Naive B cell (primary cell): Measurements from ENCODE around the gene IMMT. TPM values are rescaled to one million over a fixed set of nuclear protein-coding genes. Genes with fewer than 3 reads are reported as not detected.

Experiments used
- ATAC-seq, 2 donors: fragments of 150-1000 bp; cut with Tn5 transposase; 2 replicates each; pipeline ENCODE4 v1.10.0; 2021; ENCODE audit warnings: low read depth in 2 of 2, mild to moderate bottlenecking in 2 of 2, moderate library complexity in 2 of 2
- DNase-seq: peaks from one replicate; pipeline ENCODE4 v3.0.0; 2022
- H3K27ac Mint-ChIP-seq, 6 donors: one replicate each; pipeline ENCODE4 v1.8.0; 2020 to 2022; ENCODE audit warnings: mild to moderate bottlenecking in 6 of 6, mixed read lengths in 6 of 6, moderate library complexity in 5 of 6, inconsistent platforms in 2 of 6
- H3K27me3 Mint-ChIP-seq, 3 donors: one replicate each; pipeline ENCODE4 v1.8.0; 2021 to 2022; ENCODE audit warnings: mixed read lengths in 3 of 3, mild to moderate bottlenecking in 1 of 3
- H3K36me3 Mint-ChIP-seq, 2 donors: one replicate each; pipeline ENCODE4 v1.8.0; 2020 to 2022; ENCODE audit warnings: mixed read lengths in 2 of 2, inconsistent platforms in 1 of 2, mild to moderate bottlenecking in 1 of 2
- H3K4me1 Mint-ChIP-seq, 3 donors: one replicate each; pipeline ENCODE4 v1.8.0; 2020 to 2022; ENCODE audit warnings: mixed read lengths in 3 of 3, inconsistent platforms in 1 of 3, mild to moderate bottlenecking in 1 of 3, moderate library complexity in 1 of 3
- H3K4me3 Mint-ChIP-seq, 8 donors: one replicate each; pipeline ENCODE4 v1.8.0; 2020 to 2022; ENCODE audit warnings: mild to moderate bottlenecking in 8 of 8, mixed read lengths in 8 of 8, moderate library complexity in 8 of 8, inconsistent platforms in 2 of 8
- H3K9me3 Mint-ChIP-seq, 7 donors: one replicate each; pipeline ENCODE4 v1.8.0; 2020 to 2022; ENCODE audit warnings: mixed read lengths in 7 of 7, mild to moderate bottlenecking in 5 of 7, inconsistent platforms in 2 of 7, moderate library complexity in 1 of 7
- polyA plus RNA-seq, 6 donors: library from polyadenylated mRNA; unstranded; fragments of 300-500 nt; fragmentation: Illumina TruSeq; gene quantifications; one replicate each; pipeline ENCODE4 v1.2.3, GENCODE V29; 2021; ENCODE audit warnings: low read depth in 6 of 6

The IMMT gene
- polyA plus RNA-seq, 6 donors from 2014 or later: 30.3 to 53.9 (median 39.9) TPM

DNA sequence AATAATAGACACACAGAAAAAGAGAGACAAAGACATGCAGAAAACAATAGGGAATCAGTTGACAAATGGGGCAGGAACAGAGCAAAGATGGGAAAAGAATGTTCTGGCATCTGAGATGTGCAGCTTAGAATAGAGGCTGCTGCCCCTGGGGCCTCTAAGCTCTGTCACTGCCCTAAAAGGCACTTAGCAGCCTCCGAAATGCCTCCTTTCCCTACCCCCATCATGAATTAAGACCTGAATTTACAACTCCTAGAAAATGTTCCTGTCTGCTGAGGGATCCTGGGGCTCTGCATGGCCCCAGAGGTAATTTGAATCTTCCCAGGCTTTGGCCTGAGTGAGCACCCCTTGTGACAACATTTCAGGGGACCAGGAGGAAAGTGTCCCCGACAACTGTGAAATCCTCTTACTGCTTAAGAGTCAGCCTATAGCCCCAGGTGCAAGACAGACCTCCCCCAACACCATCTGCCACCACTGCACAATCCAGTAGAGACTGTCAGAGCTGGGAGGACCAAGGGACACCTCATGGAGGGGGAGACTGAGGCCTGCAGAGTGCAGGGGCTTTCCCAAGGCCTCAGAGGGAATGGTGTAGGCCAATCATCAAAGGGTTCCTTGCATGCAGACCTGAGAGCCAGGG lies 28.8 kb upstream of the IMMT start:
- no peaks in the 10 kb centered on the region for H3K36me3 Mint-ChIP-seq
- no peaks in the 10 kb centered on the region for H3K9me3 Mint-ChIP-seq
- ATAC-seq (no peak), DNase-seq (no peak)
- H3K4me3 Mint-ChIP-seq: peak overlapping the region in 3 of 8 donors; percentile 17 to 78 (median 20)
- H3K4me1 Mint-ChIP-seq: peaks cover 25 to 53% (median 30%) of the 10 kb centered on the region in 3 donors
- H3K27me3 Mint-ChIP-seq: peaks cover 0 to 4% (median 0%) of the 10 kb centered on the region in 3 donors
- peak overlapping the region in 4 of 6 donors; percentile 34 to 70 (median 62) for H3K27ac Mint-ChIP-seq

DNA sequence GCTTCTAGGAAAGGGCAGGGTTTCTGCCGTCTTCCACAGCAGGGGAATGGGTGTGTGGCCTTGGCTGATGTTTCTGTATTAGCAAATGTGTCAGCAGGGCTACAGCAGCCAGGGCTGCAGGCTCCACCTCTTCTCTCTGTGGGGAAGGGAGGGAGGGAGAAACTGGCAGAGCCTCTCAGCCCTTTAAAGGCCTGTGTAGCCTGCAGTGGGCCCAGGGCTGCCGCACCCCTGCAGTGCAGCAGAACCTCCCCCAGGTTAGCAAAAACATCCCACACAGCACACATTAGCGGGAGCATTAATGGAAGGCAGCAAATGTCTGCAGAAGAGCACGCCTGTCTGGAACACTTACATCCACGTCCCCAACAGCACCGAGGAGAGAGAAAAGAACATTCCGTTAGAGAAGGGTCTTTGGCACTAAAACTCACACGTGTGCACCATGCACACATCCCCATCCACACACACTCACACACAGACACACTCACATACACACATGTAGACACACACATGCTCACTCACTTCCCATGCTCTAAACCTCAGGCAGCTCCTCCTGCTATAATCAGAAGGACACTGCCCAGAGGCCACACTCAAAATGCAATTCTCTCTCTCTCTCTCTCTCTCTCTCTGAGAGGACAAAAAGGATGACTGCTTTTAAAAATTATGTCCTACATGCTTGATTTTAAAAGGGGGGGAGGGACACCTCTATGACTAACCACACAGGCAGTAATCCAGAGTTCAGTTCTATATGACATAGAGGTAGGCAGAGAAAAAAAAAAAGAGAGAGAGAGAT lies 28.1 kb upstream of the IMMT start:
- Mint-ChIP-seq H3K27me3 (peaks cover 0 to 4% (median 0%) of the 10 kb centered on the region in 3 donors), H3K4me3 (no peak overlapping the region), H3K9me3 (no peaks in the 10 kb centered on the region), H3K27ac (peak overlapping the region in 1 of 6 donors; percentile 34), H3K4me1 (peaks cover 21 to 46% (median 24%) of the 10 kb centered on the region in 3 donors), H3K36me3 (no peaks in the 10 kb centered on the region)
- no peak for DNase-seq
- ATAC-seq: no peak

DNA sequence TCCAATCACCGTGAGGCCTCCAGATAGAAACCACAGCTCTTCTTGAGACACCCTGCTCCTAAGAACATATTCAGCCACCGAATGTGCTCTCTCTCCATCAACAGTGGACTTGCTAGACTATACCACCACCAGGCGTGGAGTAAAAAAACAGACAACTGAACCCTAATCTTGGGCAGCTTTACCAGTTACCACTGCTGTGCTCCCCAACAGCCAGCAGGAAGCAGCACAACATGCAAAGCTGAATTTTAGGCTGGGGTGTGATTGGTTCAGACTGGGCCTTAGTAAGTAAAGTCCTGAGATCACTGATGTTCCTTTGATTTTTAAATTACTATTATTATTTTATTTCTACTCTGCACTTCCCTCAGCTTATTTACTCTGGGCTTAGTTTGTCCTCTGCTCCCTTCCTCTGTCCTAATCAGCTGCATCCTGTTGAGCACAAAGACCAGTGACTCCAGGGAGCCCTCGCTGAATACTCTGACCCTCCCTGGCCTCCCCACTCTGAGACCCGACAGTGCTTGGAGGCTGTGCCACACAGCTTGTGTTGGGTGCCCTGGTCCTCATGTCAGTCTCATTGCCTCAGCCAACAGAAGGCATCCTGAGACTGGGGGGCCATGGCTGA lies 25.9 kb upstream of the IMMT start:
- peak; percentile 54 for DNase-seq
- Mint-ChIP-seq H3K4me3 (no peak overlapping the region), H3K4me1 (peaks cover 16 to 31% (median 17%) of the 10 kb centered on the region in 3 donors), H3K36me3 (no peaks in the 10 kb centered on the region), H3K27ac (peak overlapping the region in 3 of 6 donors; percentile 5 to 90 (median 78)), H3K27me3 (peaks cover 0 to 4% (median 0%) of the 10 kb centered on the region in 3 donors), H3K9me3 (no peaks in the 10 kb centered on the region)
- peak; percentile 66 to 67 for ATAC-seq

DNA sequence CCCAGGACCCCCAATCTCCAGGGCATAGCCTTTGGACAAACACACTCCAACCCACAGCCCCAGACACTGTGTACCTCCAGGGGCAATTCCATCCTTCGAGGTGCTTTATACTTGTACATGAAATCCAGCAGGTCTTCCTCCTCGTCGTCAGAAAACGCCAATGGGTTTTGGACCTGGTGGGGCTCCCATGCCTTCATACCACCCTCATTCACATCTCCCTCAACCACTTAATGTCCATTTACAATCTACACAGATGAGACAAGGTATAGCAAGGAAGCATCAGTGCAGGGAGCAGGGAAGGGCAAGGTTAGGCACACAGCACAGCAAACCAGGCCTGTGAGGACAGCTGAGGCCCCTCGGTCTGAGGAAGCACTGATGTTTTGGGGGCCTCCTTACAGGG lies 24.6 kb upstream of the IMMT start:
- H3K4me1 Mint-ChIP-seq: peaks cover 6 to 18% (median 7%) of the 10 kb centered on the region in 3 donors

GRCh38 chr2:86218124-86218523 lies 22.9 kb upstream of the IMMT start:
- H3K4me1 Mint-ChIP-seq: peaks cover 0 to 10% (median 0%) of the 10 kb centered on the region in 3 donors
- no peaks in the 10 kb centered on the region for H3K9me3 Mint-ChIP-seq
- no peak for ATAC-seq
- peaks cover 0 to 12% of the 10 kb centered on the region in 2 donors for H3K36me3 Mint-ChIP-seq
- no peak overlapping the region for H3K4me3 Mint-ChIP-seq
- DNase-seq: no peak
- H3K27me3 Mint-ChIP-seq: peaks cover 0 to 4% (median 0%) of the 10 kb centered on the region in 3 donors
- no peak overlapping the region for H3K27ac Mint-ChIP-seq

More for the DNA sequence above, 24.6 kb upstream of the IMMT start:
- no peak for ATAC-seq
- Mint-ChIP-seq H3K4me3 (no peak overlapping the region), H3K36me3 (no peaks in the 10 kb centered on the region), H3K27ac (peak overlapping the region in 1 of 6 donors; percentile 67), H3K9me3 (no peaks in the 10 kb centered on the region), H3K27me3 (peaks cover 0 to 4% (median 0%) of the 10 kb centered on the region in 3 donors)
- no peak for DNase-seq

- H3K36me3 Mint-ChIP-seq: peaks cover 6 to 18% of the 10 kb centered on the region in 2 donors
- no peaks in the 10 kb centered on the region for H3K9me3 Mint-ChIP-seq
- no peak overlapping the region for H3K4me3 Mint-ChIP-seq
- ATAC-seq: no peak
- DNase-seq: no peak
- H3K4me1 Mint-ChIP-seq: peaks cover 0 to 8% (median 0%) of the 10 kb centered on the region in 3 donors
- H3K27me3 Mint-ChIP-seq: peaks cover 0 to 4% (median 0%) of the 10 kb centered on the region in 3 donors
- no peak overlapping the region for H3K27ac Mint-ChIP-seq
These were observed 21.6 kb upstream of the IMMT start for GRCh38 chr2:86216575-86217555.

GRCh38 chr2:86214503-86214832 lies 19.2 kb upstream of the IMMT start:
- no peaks in the 10 kb centered on the region for H3K9me3 Mint-ChIP-seq
- H3K4me1 Mint-ChIP-seq: peaks cover 6 to 10% (median 9%) of the 10 kb centered on the region in 3 donors
- no peak overlapping the region for H3K27ac Mint-ChIP-seq
- peaks cover 6 to 22% of the 10 kb centered on the region in 2 donors for H3K36me3 Mint-ChIP-seq
- ATAC-seq (no peak), DNase-seq (no peak)
- no peaks in the 10 kb centered on the region for H3K27me3 Mint-ChIP-seq
- H3K4me3 Mint-ChIP-seq: no peak overlapping the region

DNA sequence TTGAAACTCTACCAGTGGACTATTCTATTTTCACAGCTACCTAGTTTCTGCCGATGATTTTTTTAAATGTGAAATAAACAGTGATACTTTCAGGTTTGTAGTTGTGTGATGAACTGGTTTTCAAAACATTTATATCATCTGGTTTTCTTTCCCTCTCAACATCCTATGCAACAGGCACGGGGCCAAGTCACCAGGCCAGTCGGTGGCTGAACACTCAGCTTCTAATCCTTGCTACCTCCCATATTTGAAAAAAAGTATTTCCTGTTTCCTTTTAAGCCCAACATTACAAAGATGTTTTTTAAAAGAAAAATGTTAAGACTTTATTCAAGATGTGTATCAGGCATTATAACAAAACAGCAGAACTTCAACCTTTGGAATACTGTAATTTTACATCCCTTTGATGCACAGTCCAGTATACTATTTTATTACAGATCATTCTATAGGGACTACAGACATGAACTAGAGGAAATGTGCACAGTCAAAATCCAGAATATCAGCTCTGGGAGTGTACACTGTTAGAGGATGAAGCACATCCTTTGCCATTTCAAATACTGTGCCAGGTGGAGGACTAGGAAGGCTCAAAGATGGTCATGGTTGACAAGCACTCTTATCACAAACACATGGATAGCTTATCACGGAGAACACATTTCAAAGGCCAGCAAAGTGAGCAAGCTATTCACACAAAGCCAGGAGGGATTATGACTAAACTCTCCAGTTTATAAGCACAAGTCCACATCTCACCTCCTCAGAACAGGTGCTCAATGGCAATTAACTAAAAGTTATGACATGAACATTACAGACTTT lies 18.6 kb upstream of the IMMT start:
- peaks cover 6 to 22% of the 10 kb centered on the region in 2 donors for H3K36me3 Mint-ChIP-seq
- no peaks in the 10 kb centered on the region for H3K27me3 Mint-ChIP-seq
- H3K4me3 Mint-ChIP-seq: no peak overlapping the region
- ATAC-seq (no peak), DNase-seq (no peak)
- H3K9me3 Mint-ChIP-seq: no peaks in the 10 kb centered on the region
- H3K4me1 Mint-ChIP-seq: peaks cover 6 to 10% (median 9%) of the 10 kb centered on the region in 3 donors
- peak overlapping the region in 4 of 6 donors; percentile 29 to 75 (median 44) for H3K27ac Mint-ChIP-seq

- ATAC-seq (no peak), DNase-seq (no peak)
- peaks cover 6 to 10% (median 9%) of the 10 kb centered on the region in 3 donors for H3K4me1 Mint-ChIP-seq
- H3K4me3 Mint-ChIP-seq: no peak overlapping the region
- H3K27me3 Mint-ChIP-seq: no peaks in the 10 kb centered on the region
- no peak overlapping the region for H3K27ac Mint-ChIP-seq
- peaks cover 6 to 25% of the 10 kb centered on the region in 2 donors for H3K36me3 Mint-ChIP-seq
- H3K9me3 Mint-ChIP-seq: no peaks in the 10 kb centered on the region
These were observed 17.8 kb upstream of the IMMT start for GRCh38 chr2:86213056-86213455.

GRCh38 chr2:86211796-86212188 lies 16.5 kb upstream of the IMMT start:
- Mint-ChIP-seq H3K27ac (peak overlapping the region in 2 of 6 donors; percentile 4 to 65), H3K4me1 (peaks cover 6 to 10% (median 9%) of the 10 kb centered on the region in 3 donors), H3K27me3 (no peaks in the 10 kb centered on the region), H3K9me3 (no peaks in the 10 kb centered on the region), H3K4me3 (peak overlapping the region in 1 of 8 donors; percentile 75), H3K36me3 (peaks cover 10 to 26% of the 10 kb centered on the region in 2 donors)
- ATAC-seq (no peak), DNase-seq (no peak)

- peaks cover 6 to 10% (median 9%) of the 10 kb centered on the region in 3 donors for H3K4me1 Mint-ChIP-seq
- DNase-seq: no peak
- H3K4me3 Mint-ChIP-seq: no peak overlapping the region
- H3K9me3 Mint-ChIP-seq: no peaks in the 10 kb centered on the region
- ATAC-seq: no peak
- H3K36me3 Mint-ChIP-seq: peaks cover 15 to 29% of the 10 kb centered on the region in 2 donors
- no peaks in the 10 kb centered on the region for H3K27me3 Mint-ChIP-seq
- peak overlapping the region in 1 of 6 donors; percentile 72 for H3K27ac Mint-ChIP-seq
These were observed 16.0 kb upstream of the IMMT start for GRCh38 chr2:86211033-86211795.
